Gastrocnemius medialis (tissue), 4 donors: Measurements from ENCODE around the gene PCDH12. TPM values are rescaled to one million over a fixed set of nuclear protein-coding genes. Genes with fewer than 3 reads are reported as not detected.

ENCODE experiments used
- ATAC-seq, 2 donors: fragments of 150-250 bp; one replicate each; pipeline ENCODE4 v1.9.1; 2016
- DNase-seq, 2 donors: peaks; one replicate each; pipeline ENCODE4 v3.0.0-alpha.2; 2019
- H3K27ac ChIP-seq, 4 donors: fragments of 200-600 bp; sonication (generic); 1 replicate in 1 of 4; 2 replicates in 3 of 4; pipeline ENCODE4 v1.5.1; 2016 to 2018; ENCODE audit warnings: mild to moderate bottlenecking in 2 of 4, moderate library complexity in 1 of 4
- H3K27me3 ChIP-seq, 3 donors: fragments of 200-600 bp; sonication (generic) in 2 of 3; 1 replicate in 1 of 3; 2 replicates in 2 of 3; pipeline versions ENCODE4 v1.5.1 to v1.6.0; 2016 to 2019; ENCODE audit warnings: mild to moderate bottlenecking in 1 of 3, moderate library complexity in 1 of 3
- H3K36me3 ChIP-seq, 2 donors: fragments of 200-600 bp; sonication (generic) in 1 of 2; one replicate each; pipeline ENCODE4 v1.5.1; 2017 to 2018
- H3K4me1 ChIP-seq, 2 donors: fragments of 200-600 bp; sonication (generic) in 1 of 2; one replicate each; pipeline ENCODE4 v1.5.1; 2016 to 2017; ENCODE audit warnings: mild to moderate bottlenecking in 2 of 2
- H3K4me3 ChIP-seq, 4 donors: fragments of 200-600 bp; sonication (generic) in 3 of 4; 1 replicate in 1 of 4; 2 replicates in 3 of 4; pipeline ENCODE4 v1.5.1; 2016 to 2019; ENCODE audit warnings: mild to moderate bottlenecking in 2 of 4
- H3K9me3 ChIP-seq, 3 donors: fragments of 200-600 bp; sonication (generic) in 2 of 3; 1 replicate in 1 of 3; 2 replicates in 2 of 3; pipeline ENCODE4 v1.5.1; 2016 to 2019
- CTCF ChIP-seq, 5 experiments: fragments of 450-650 bp in 3 of 5; fragments of 200-600 bp in 2 of 5; sonication (generic) in 2 of 5; IDR thresholded peaks in 4 of 5; conservative IDR thresholded peaks in 1 of 5; 1 replicate in 4 of 5; 2 replicates in 1 of 5; pipeline ENCODE4 v1.5.1; 2016 to 2019; ENCODE audit warnings: antibody characterized with exemption in 5 of 5, mild to moderate bottlenecking in 3 of 5, moderate library complexity in 3 of 5
- POLR2A ChIP-seq, 2 donors: fragments of 450-650 bp; IDR thresholded peaks; one replicate each; pipeline ENCODE4 v1.6.1; 2017; ENCODE audit warnings: antibody characterized with exemption in 2 of 2, mild to moderate bottlenecking in 2 of 2, moderate library complexity in 2 of 2
- in situ Hi-C, 4 donors: fragments of 200-750 bp; cut with MboI; loops; one replicate each; pipeline versions ENCODE4 v1.15.0 to v1.8.0; 2017; ENCODE audit warnings: low sequenced_read_pairs in 4 of 4
- intact Hi-C: fragments of 100-400 bp; cut with DNase I; formaldehyde crosslinking; loops from one replicate; pipeline ENCODE4 v1.15.1; 2023; ENCODE audit warnings: low total_unique reads
- total RNA-seq, 4 donors: library from RNA; depleted of rRNA; stranded (reverse); fragments of >200 nt; gene quantifications; one replicate each; pipeline versions ENCODE4 v1.1.0 to v1.2.3, GENCODE V29; 2016

The PCDH12 gene
- total RNA-seq, 4 donors from 2014 or later, result 2.1 to 13.6 (median 3.6) TPM

GRCh38 chr5:141968914-141969608 lies 11.1 kb upstream of the PCDH12 start, which contains the start of gene RNF14:
RNF14 (plus strand) TSS chr5:141969105; CDS start chr5:141973589, 4,484 bp downstream.
- intact Hi-C loops (loop anchor here (2.0 kb wide), 2 partner anchors 44 kb away; partner anchors contain the start of gene GNPDA1), in situ Hi-C loops (no loop called here)
- Histone ChIP-seq H3K4me1 (peaks cover 17 to 26% of the 10 kb centered on the region in 2 donors), H3K27ac (peak within 1 kb of the TSS; percentile 88 to 97 (median 94)), H3K9me3 (no peaks in the 10 kb centered on the region), H3K4me3 (peak within 1 kb of the TSS; percentile 59 to 89 (median 76)), H3K36me3 (peaks cover 0 to 19% of the 10 kb centered on the region in 2 donors), H3K27me3 (no peaks in the 10 kb centered on the region)
- TF ChIP-seq POLR2A (IDR thresholded peaks at IDR 0.05), result peak; percentile 91 to 94
- peak; percentile 94 to 98 (median 97) for TF ChIP-seq CTCF (IDR thresholded peaks at IDR 0.05 in 4 of 5, conservative IDR thresholded peaks at IDR 0.05 in 1 of 5)
- ATAC-seq (peak; percentile 89 to 94), DNase-seq (peak; percentile 86 to 90)

GRCh38 chr5:141966963-141967333 lies 8.9 kb upstream of the PCDH12 start:
- Histone ChIP-seq H3K27me3 (no peaks in the 10 kb centered on the region), H3K9me3 (no peaks in the 10 kb centered on the region), H3K36me3 (peaks cover 0 to 3% of the 10 kb centered on the region in 2 donors), H3K4me3 (no peak overlapping the region), H3K27ac (no peak overlapping the region), H3K4me1 (peaks cover 17 to 20% of the 10 kb centered on the region in 2 donors)
- in situ Hi-C loops, result no loop called here
- DNase-seq, result no peak
- TF ChIP-seq POLR2A (IDR thresholded peaks at IDR 0.05), result no peak
- no peak for TF ChIP-seq CTCF (IDR thresholded peaks at IDR 0.05 in 4 of 5, conservative IDR thresholded peaks at IDR 0.05 in 1 of 5)
- ATAC-seq, result no peak
- intact Hi-C loops, result no loop called here

- DNase-seq (no peak), ATAC-seq (no peak)
- TF ChIP-seq POLR2A (IDR thresholded peaks at IDR 0.05) (no peak), CTCF (IDR thresholded peaks at IDR 0.05 in 4 of 5, conservative IDR thresholded peaks at IDR 0.05 in 1 of 5) (no peak)
- intact Hi-C loops, result no loop called here
- peaks cover 17 to 20% of the 10 kb centered on the region in 2 donors for H3K4me1 ChIP-seq
- no peaks in the 10 kb centered on the region for H3K36me3 ChIP-seq
- no peaks in the 10 kb centered on the region for H3K9me3 ChIP-seq
- in situ Hi-C loops, result no loop called here
- H3K27ac ChIP-seq, result no peak overlapping the region
- H3K4me3 ChIP-seq, result no peak overlapping the region
- H3K27me3 ChIP-seq, result no peaks in the 10 kb centered on the region
Observed at GRCh38 chr5:141966275-141966962, 8.4 kb upstream of the PCDH12 start.

- no peak for DNase-seq
- intact Hi-C loops, result no loop called here
- H3K27me3 ChIP-seq, result no peaks in the 10 kb centered on the region
- no peaks in the 10 kb centered on the region for H3K9me3 ChIP-seq
- peaks cover 6 to 14% of the 10 kb centered on the region in 2 donors for H3K4me1 ChIP-seq
- H3K27ac ChIP-seq, result no peak overlapping the region
- no peak for ATAC-seq
- no peak overlapping the region for H3K4me3 ChIP-seq
- TF ChIP-seq POLR2A (IDR thresholded peaks at IDR 0.05) (no peak), CTCF (IDR thresholded peaks at IDR 0.05 in 4 of 5, conservative IDR thresholded peaks at IDR 0.05 in 1 of 5) (no peak)
- in situ Hi-C loops, result no loop called here
- H3K36me3 ChIP-seq, result no peaks in the 10 kb centered on the region
Observed at GRCh38 chr5:141965071-141965470, 7.1 kb upstream of the PCDH12 start.
